Stomach (tissue), 9 donors: Measurements from ENCODE around the gene HMGN4. TPM values are rescaled to one million over a fixed set of nuclear protein-coding genes. Genes with fewer than 3 reads are reported as not detected.

Experiments
- DNase-seq, 2 donors: peaks; one replicate each; pipeline versions ENCODE4 v3.0.0 to v3.0.0-alpha.2; 2013 to 2019
- H3K27ac ChIP-seq, 5 donors: fragments of 200-600 bp in 4 of 5; sonication (generic) in 4 of 5; one replicate each; pipeline ENCODE4 v1.5.1; 2013 to 2019; ENCODE audit warnings: mild to moderate bottlenecking in 1 of 5, moderate library complexity in 1 of 5
- H3K27me3 ChIP-seq, 3 donors: fragments of 200-600 bp; sonication (generic); one replicate each; pipeline ENCODE4 v1.5.1; 2017 to 2019; ENCODE audit warnings: mixed run types in 1 of 3
- H3K36me3 ChIP-seq, 4 donors: fragments of 200-600 bp; sonication (generic); 1 replicate in 3 of 4; 2 replicates in 1 of 4; pipeline ENCODE4 v1.5.1; 2016 to 2019
- H3K4me1 ChIP-seq, 4 donors: fragments of 200-600 bp; sonication (generic); one replicate each; pipeline ENCODE4 v1.5.1; 2016 to 2019
- H3K4me3 ChIP-seq, 4 donors: fragments of 200-600 bp; sonication (generic) in 3 of 4; one replicate each; pipeline ENCODE4 v1.5.1; 2016 to 2019; ENCODE audit warnings: mild to moderate bottlenecking in 1 of 4
- H3K9me3 ChIP-seq, 4 donors: fragments of 200-600 bp; sonication (generic); one replicate each; pipeline ENCODE4 v1.5.1; 2016 to 2019
- CTCF ChIP-seq, 7 experiments: fragments of 450-650 bp in 4 of 7; fragments of 200-600 bp in 3 of 7; sonication (generic) in 3 of 7; IDR thresholded peaks; one replicate each; pipeline ENCODE4 v1.5.1; 2016 to 2019; ENCODE audit warnings: antibody characterized with exemption in 7 of 7, control low read depth in 2 of 7, mild to moderate bottlenecking in 1 of 7
- EP300 ChIP-seq: sonication (generic); formaldehyde crosslinking; IDR thresholded peaks from one replicate; pipeline ENCODE4 v1.6.1; 2017; ENCODE audit warnings: antibody characterized with exemption
- POLR2A ChIP-seq, 4 donors: fragments of 450-650 bp; IDR thresholded peaks; one replicate each; pipeline ENCODE4 v1.6.1; 2016; ENCODE audit warnings: antibody characterized with exemption in 4 of 4, control low read depth in 2 of 4, mild to moderate bottlenecking in 1 of 4, moderate library complexity in 1 of 4
- POLR2AphosphoS5 ChIP-seq, 3 donors: sonication (generic); formaldehyde crosslinking; IDR thresholded peaks; one replicate each; pipeline ENCODE4 v1.6.1; 2016; ENCODE audit warnings: antibody characterized with exemption in 3 of 3
- WGBS, 5 donors: extraction: QIAGEN DNeasy Blood & Tissue Kit in 3 of 5; methylation state at CpG; one replicate each; pipeline versions ENCODE4 v1.1.5 to v1.1.7; 2013 to 2018; 5-methylcytosine and 5-hydroxymethylcytosine counted together
- intact Hi-C: fragments of 100-400 bp; cut with DNase I; formaldehyde crosslinking; loops from one replicate; pipeline ENCODE4 v1.15.1; 2023; ENCODE audit warnings: low total_unique reads
- polyA plus RNA-seq, 3 donors: library from polyadenylated mRNA; stranded (reverse); fragments of 200-250 nt; gene quantifications; one replicate each; pipeline ENCODE4 v1.2.3, GENCODE V29; 2013
- total RNA-seq, 5 donors: library from RNA; depleted of rRNA; stranded (reverse); fragments of >200 nt; gene quantifications; one replicate each; pipeline versions ENCODE4 v1.1.0 to v1.2.3, GENCODE V29; 2014 to 2016
- donor health status: healthy with polysubstance abuse.
- donor health status: Bipolar disorder and iron deficiency.
- donor health status: healthy.

The HMGN4 gene
- total and polyA plus RNA-seq, 8 donors = 11.3 to 96.0 (median 37.7) TPM

- 25 to 46% (median 35%) methylated on average over 20 of the region's 20 CpGs for WGBS, 5 donors
- DNase-seq = no peak
- H3K36me3 ChIP-seq = peaks cover 0 to 8% (median 6%) of the 10 kb centered on the region in 4 donors
- H3K9me3 ChIP-seq = no peaks in the 10 kb centered on the region
- intact Hi-C loops = loop anchor here (10.0 kb wide), 1 partner anchor 249 kb away; no protein-coding TSS in a partner anchor
- peaks cover 9 to 31% (median 22%) of the 10 kb centered on the region in 4 donors for H3K4me1 ChIP-seq
- H3K27ac ChIP-seq = no peak overlapping the region
- no peak overlapping the region for H3K4me3 ChIP-seq
- H3K27me3 ChIP-seq = peaks cover 0 to 60% (median 17%) of the 10 kb centered on the region in 3 donors
- no peak for TF ChIP-seq CTCF (IDR thresholded peaks at IDR 0.05)
- no peak for TF ChIP-seq EP300
- no peak for TF ChIP-seq POLR2AphosphoS5 (IDR thresholded peaks at IDR 0.05)
- no peak for TF ChIP-seq POLR2A (IDR thresholded peaks at IDR 0.05)
Observed at GRCh38 chr6:26593278-26594130, 55.3 kb downstream of the HMGN4 start.

DNA sequence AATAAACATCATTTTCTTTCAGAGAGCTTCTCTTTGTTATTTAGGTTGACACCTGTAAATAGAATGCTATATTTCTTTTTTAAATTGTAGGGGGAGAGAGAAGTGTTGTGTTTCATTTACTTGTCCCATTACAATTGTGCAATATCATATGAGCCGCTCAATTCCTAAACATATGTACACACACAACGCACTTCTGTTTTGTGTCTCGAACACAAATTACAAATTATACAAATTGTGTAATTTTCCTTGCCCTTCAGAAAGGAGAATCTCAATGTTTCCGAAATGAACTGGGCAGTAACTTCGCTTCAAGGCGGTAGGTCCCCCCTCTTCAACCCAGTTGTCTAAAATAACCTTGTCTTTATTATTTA lies 55.9 kb downstream of the HMGN4 start:
- Histone ChIP-seq H3K9me3 (no peaks in the 10 kb centered on the region), H3K36me3 (peaks cover 5 to 14% (median 12%) of the 10 kb centered on the region in 4 donors), H3K4me1 (peaks cover 9 to 33% (median 25%) of the 10 kb centered on the region in 4 donors), H3K4me3 (no peak overlapping the region), H3K27me3 (peaks cover 0 to 54% (median 17%) of the 10 kb centered on the region in 3 donors), H3K27ac (no peak overlapping the region)
- intact Hi-C loops = loop anchor here (10.0 kb wide), 1 partner anchor 249 kb away; no protein-coding TSS in a partner anchor
- no peak for TF ChIP-seq POLR2AphosphoS5 (IDR thresholded peaks at IDR 0.05)
- TF ChIP-seq EP300 = no peak
- no peak for TF ChIP-seq POLR2A (IDR thresholded peaks at IDR 0.05)
- TF ChIP-seq CTCF (IDR thresholded peaks at IDR 0.05) = no peak
- DNase-seq = no peak
- WGBS, 5 donors = 31 to 45% (median 38%) methylated on average over 6 of the region's 6 CpGs

GRCh38 chr6:26594730-26595632 lies 56.8 kb downstream of the HMGN4 start:
- Histone ChIP-seq H3K9me3 (no peaks in the 10 kb centered on the region), H3K4me3 (peak overlapping the region; percentile 73 to 99 (median 92)), H3K36me3 (peaks cover 12 to 22% (median 21%) of the 10 kb centered on the region in 4 donors), H3K27ac (peak overlapping the region in 4 of 5 donors; percentile 85 to 94 (median 90)), H3K27me3 (peaks cover 0 to 50% (median 17%) of the 10 kb centered on the region in 3 donors), H3K4me1 (peaks cover 9 to 33% (median 25%) of the 10 kb centered on the region in 4 donors)
- 16 to 25% (median 23%) methylated on average over 23 of the region's 23 CpGs for WGBS, 5 donors
- TF ChIP-seq POLR2AphosphoS5 (IDR thresholded peaks at IDR 0.05) (no peak), CTCF (IDR thresholded peaks at IDR 0.05) (no peak), POLR2A (IDR thresholded peaks at IDR 0.05) (no peak), EP300 (no peak)
- intact Hi-C loops = loop anchor here (10.0 kb wide), 1 partner anchor 250 kb away; no protein-coding TSS in a partner anchor
- peak in 1 of 2 donors; percentile 41 for DNase-seq
